ENCODE data around the gene FNIP2. TPM values are rescaled to one million over a fixed set of nuclear protein-coding genes. Genes with fewer than 3 reads are reported as not detected.
"Not testable (repeated sequence)": the region's sequence is repeated elsewhere in the genome, so short reads cannot be mapped to it uniquely, and the experiment has no call there.

The FNIP2 gene
- total RNA-seq, 4 donors from 2014 or later = 21.4 to 31.7 (median 28.1) TPM

GRCh38 chr4:158885564-158885963 lies 116.7 kb downstream of the FNIP2 start:
- Histone ChIP-seq H3K4me3 (no peak overlapping the region), H3K36me3 (peaks cover 12% of the 10 kb centered on the region)
- WGBS = 93% methylated on average over 5 of the region's 5 CpGs

GRCh38 chr4:158890294-158890693 lies 121.5 kb downstream of the FNIP2 start:
- no peak for DNase-seq (ENCODE audit: low spot score in 2 of 2)
- WGBS = 98% methylated on average over 3 of the region's 3 CpGs
- no peaks in the 10 kb centered on the region for H3K27me3 ChIP-seq
- H3K4me3 ChIP-seq = no peak overlapping the region
- no peak overlapping the region for H3K27ac ChIP-seq
- TF ChIP-seq EP300 (IDR thresholded peaks at IDR 0.05) (no peak), CTCF (IDR thresholded peaks at IDR 0.05) (no peak), POLR2A (IDR thresholded peaks at IDR 0.05) (no peak), POLR2AphosphoS5 (IDR thresholded peaks at IDR 0.05) (no peak)
- H3K4me1 ChIP-seq = no peaks in the 10 kb centered on the region
- H3K9me3 ChIP-seq = no peaks in the 10 kb centered on the region
- H3K36me3 ChIP-seq = peaks cover 18% of the 10 kb centered on the region

More at GRCh38 chr4:158885564-158885963, 116.7 kb downstream of the FNIP2 start:
- no peaks in the 10 kb centered on the region for H3K4me1 ChIP-seq
- DNase-seq (ENCODE audit: low spot score in 2 of 2) = no peak
- H3K9me3 ChIP-seq = no peaks in the 10 kb centered on the region
- H3K27ac ChIP-seq = no peak overlapping the region
- no peaks in the 10 kb centered on the region for H3K27me3 ChIP-seq
- no peak for TF ChIP-seq CTCF (IDR thresholded peaks at IDR 0.05)

GRCh38 chr4:158891256-158891655 lies 122.4 kb downstream of the FNIP2 start:
- 94% methylated on average over 3 of the region's 3 CpGs for WGBS
- Histone ChIP-seq H3K4me1 (no peaks in the 10 kb centered on the region), H3K4me3 (no peak overlapping the region), H3K36me3 (peaks cover 26% of the 10 kb centered on the region), H3K27me3 (no peaks in the 10 kb centered on the region), H3K27ac (no peak overlapping the region), H3K9me3 (no peaks in the 10 kb centered on the region)
- no peak for TF ChIP-seq POLR2AphosphoS5 (IDR thresholded peaks at IDR 0.05)
- TF ChIP-seq POLR2A (IDR thresholded peaks at IDR 0.05) = no peak
- no peak for TF ChIP-seq EP300 (IDR thresholded peaks at IDR 0.05)
- TF ChIP-seq CTCF (IDR thresholded peaks at IDR 0.05) = no peak
- DNase-seq (ENCODE audit: low spot score in 2 of 2) = no peak

GRCh38 chr4:158894826-158895225 lies 126.0 kb downstream of the FNIP2 start:
- no peaks in the 10 kb centered on the region for H3K9me3 ChIP-seq
- H3K27ac ChIP-seq = no peak overlapping the region
- no peak overlapping the region for H3K4me3 ChIP-seq
- DNase-seq (ENCODE audit: low spot score in 2 of 2) = no peak
- WGBS = 92% methylated on average over 2 of the region's 2 CpGs
- peaks cover 36% of the 10 kb centered on the region for H3K36me3 ChIP-seq
- no peaks in the 10 kb centered on the region for H3K4me1 ChIP-seq
- no peaks in the 10 kb centered on the region for H3K27me3 ChIP-seq
- TF ChIP-seq CTCF (IDR thresholded peaks at IDR 0.05) (no peak), POLR2A (IDR thresholded peaks at IDR 0.05) (no peak), EP300 (IDR thresholded peaks at IDR 0.05) (no peak), POLR2AphosphoS5 (IDR thresholded peaks at IDR 0.05) (no peak)

- no peak overlapping the region for H3K27ac ChIP-seq
- no peak for TF ChIP-seq CTCF (IDR thresholded peaks at IDR 0.05)
- TF ChIP-seq EP300 (IDR thresholded peaks at IDR 0.05) = no peak
- TF ChIP-seq POLR2AphosphoS5 (IDR thresholded peaks at IDR 0.05) = no peak
- no peak for TF ChIP-seq POLR2A (IDR thresholded peaks at IDR 0.05)
- no peaks in the 10 kb centered on the region for H3K4me1 ChIP-seq
- peaks cover 28% of the 10 kb centered on the region for H3K36me3 ChIP-seq
- H3K9me3 ChIP-seq = no peaks in the 10 kb centered on the region
- WGBS = 78% methylated on average over 14 of the region's 14 CpGs
- no peak overlapping the region for H3K4me3 ChIP-seq
- DNase-seq (ENCODE audit: low spot score in 2 of 2) = no peak
- H3K27me3 ChIP-seq = no peaks in the 10 kb centered on the region
Measured at GRCh38 chr4:158895797-158896576, 127.2 kb downstream of the FNIP2 start.

GRCh38 chr4:158896577-158897238 lies 127.9 kb downstream of the FNIP2 start:
- H3K27ac ChIP-seq = not testable (repeated sequence)

GRCh38 chr4:158900408-158900807 lies 131.6 kb downstream of the FNIP2 start:
- DNase-seq (ENCODE audit: low spot score in 2 of 2); H3K9me3 ChIP-seq; H3K4me3 ChIP-seq; H3K27me3 ChIP-seq; H3K4me1 ChIP-seq; H3K27ac ChIP-seq: not testable (repeated sequence)
- H3K36me3 ChIP-seq = peaks cover 39% of the 10 kb centered on the region
- 99% methylated on average over 2 of the region's 2 CpGs for WGBS

More at GRCh38 chr4:158896577-158897238, 127.9 kb downstream of the FNIP2 start:
- not testable (repeated sequence) for H3K9me3 ChIP-seq; DNase-seq (ENCODE audit: low spot score in 2 of 2); H3K4me1 ChIP-seq; H3K4me3 ChIP-seq; H3K27me3 ChIP-seq
- peaks cover 23% of the 10 kb centered on the region for H3K36me3 ChIP-seq
- WGBS = 89% methylated on average over 11 of the region's 11 CpGs
